ENCODE measurements around the gene INVS.
"Not testable (repeated sequence)": the region's sequence is repeated elsewhere in the genome, so short reads cannot be mapped to it uniquely, and the experiment has no call there.

- TF ChIP-seq CTCF (IDR thresholded peaks at IDR 0.05 in 4 of 5, conservative IDR thresholded peaks at IDR 0.05 in 1 of 5); POLR2A (IDR thresholded peaks at IDR 0.05): not testable (repeated sequence)
These were observed 239.7 kb downstream of the INVS start for GRCh38 chr9:100338736-100339135.
